HepG2 (cell line): ENCODE data around the gene CGB8.

Experiments used
- EZH2 ChIP-seq: conservative IDR thresholded peaks from 2 replicates; pipeline ENCODE4 v1.6.1; 2012; ENCODE audit warnings: mild to moderate bottlenecking, low read depth, low read length, moderate library complexity
- MNT ChIP-seq: fragments of 450-650 bp; IDR thresholded peaks from 2 replicates; pipeline ENCODE4 v1.6.1; 2016
- SRSF9 ChIP-seq: fragments of 200-400 bp; formaldehyde crosslinking; IDR thresholded peaks from 2 replicates; pipeline ENCODE4 v1.6.1; 2018; ENCODE audit warnings: borderline replicate concordance, mild to moderate bottlenecking, low read depth, low read length; ENCODE audit not compliant: insufficient read depth, poor library complexity, severe bottlenecking
- ZNF563 ChIP-seq: sonication (generic); formaldehyde crosslinking; IDR thresholded peaks from 2 replicates; pipeline ENCODE4 v1.8.0; 2022; ENCODE audit warnings: mild to moderate bottlenecking, moderate library complexity, missing genetic modification reagents
- TF ChIP-seq, protein P1 (sequence below): sonication (generic); formaldehyde crosslinking; IDR thresholded peaks from 2 replicates; pipeline ENCODE4 v1.4.0; 2020; ENCODE audit warnings: missing genetic modification reagents, mild to moderate bottlenecking, borderline replicate concordance

- no peak for TF ChIP-seq MNT
- no peak for TF ChIP-seq EZH2
- TF ChIP-seq, protein P1, sequence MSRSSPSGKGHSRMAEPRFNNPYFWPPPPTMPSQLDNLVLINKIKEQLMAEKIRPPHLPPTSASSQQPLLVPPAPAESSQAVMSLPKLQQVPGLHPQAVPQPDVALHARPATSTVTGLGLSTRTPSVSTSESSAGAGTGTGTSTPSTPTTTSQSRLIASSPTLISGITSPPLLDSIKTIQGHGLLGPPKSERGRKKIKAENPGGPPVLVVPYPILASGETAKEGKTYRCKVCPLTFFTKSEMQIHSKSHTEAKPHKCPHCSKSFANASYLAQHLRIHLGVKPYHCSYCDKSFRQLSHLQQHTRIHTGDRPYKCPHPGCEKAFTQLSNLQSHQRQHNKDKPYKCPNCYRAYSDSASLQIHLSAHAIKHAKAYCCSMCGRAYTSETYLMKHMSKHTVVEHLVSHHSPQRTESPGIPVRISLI (CRISPR knock-in tag) = no peak
- no peak for TF ChIP-seq SRSF9
- TF ChIP-seq ZNF563 (CRISPR knock-in tag) = no peak
These were observed 21.5 kb upstream of the CGB8 start for GRCh38 chr19:49070416-49070815.
